ENCODE measurements around the gene MACROD2.

Gene MACROD2

DNA sequence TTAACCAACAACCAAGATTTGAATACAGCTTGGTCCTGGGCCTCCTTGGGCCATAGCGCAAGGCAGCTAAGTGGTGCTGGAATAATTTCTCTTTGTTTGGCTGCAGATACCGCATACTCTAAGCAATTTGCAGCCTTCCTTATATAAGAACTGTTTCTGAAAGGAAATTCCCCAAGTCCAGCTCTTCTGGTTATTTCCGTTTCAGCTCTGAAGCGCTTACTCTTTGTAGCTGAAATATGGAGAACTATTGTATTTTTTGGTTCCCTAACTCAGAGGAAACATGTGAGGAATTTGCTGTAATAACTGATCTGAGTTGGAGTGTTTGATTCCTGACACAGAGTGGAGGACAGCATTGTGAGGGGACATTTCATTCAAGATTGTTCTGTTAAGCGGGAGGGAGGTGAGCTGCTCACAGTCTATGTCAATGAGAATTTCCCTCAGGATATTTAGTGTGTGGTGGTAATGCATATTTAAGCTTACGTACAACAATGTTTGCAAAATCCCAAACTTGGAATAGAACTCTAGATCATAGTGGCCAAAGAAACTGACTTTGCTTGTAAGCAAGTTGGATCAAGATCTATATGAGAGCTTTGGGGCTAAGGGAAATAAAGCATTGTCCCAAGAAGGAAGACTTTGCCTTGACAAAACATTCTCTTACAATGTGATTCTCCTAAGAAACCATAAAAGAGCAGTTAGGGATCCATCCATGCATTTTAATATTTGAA is 918.7 kb downstream of the MACROD2 start:
- ChIA-PET POLR2A (no interaction called here), CTCF (interaction anchor here (0.5 to 0.9 kb wide), 4 partner anchors 12 to 470 kb away, joined by 3 to 5 read pairs (median 4); no protein-coding TSS in a partner anchor)
- no peaks in the 10 kb centered on the region for H3K9me3 ChIP-seq (ENCODE audit: control insufficient read depth, insufficient read depth, low read depth, low read length)
- no peaks in the 10 kb centered on the region for H3K36me3 ChIP-seq (ENCODE audit: control insufficient read depth in 2 of 2, insufficient read depth in 1 of 2, low read length in 2 of 2)
- no peak overlapping the region for H3K27ac ChIP-seq (ENCODE audit: extremely low read depth, low read depth, low read length)
- no peaks in the 10 kb centered on the region; the same call in 1 of the 2 replicates for H3K4me1 ChIP-seq (ENCODE audit: control insufficient read depth, insufficient read depth, low read length)
- H3K4me3 ChIP-seq (ENCODE audit: low read depth, low read length) = no peak overlapping the region
- no peak for TF ChIP-seq ZNF18 (tag by site-specific recombination; IDR thresholded peaks at IDR 0.05)
- no peak for TF ChIP-seq ZNF658 (tag by site-specific recombination; IDR thresholded peaks at IDR 0.05)
- TF ChIP-seq ZNF394 (tag by site-specific recombination; IDR thresholded peaks at IDR 0.05; ENCODE audit: borderline replicate concordance) = no peak
- TF ChIP-seq PRDM2 (tag by site-specific recombination; IDR thresholded peaks at IDR 0.05; ENCODE audit: borderline replicate concordance) = no peak
- no peak for TF ChIP-seq ZNF600 (tag by site-specific recombination; IDR thresholded peaks at IDR 0.05)
- TF ChIP-seq ZSCAN5A (tag by site-specific recombination; IDR thresholded peaks at IDR 0.05) = no peak
- no peak for TF ChIP-seq ZNF610 (tag by site-specific recombination; IDR thresholded peaks at IDR 0.05; ENCODE audit: borderline replicate concordance)
- TF ChIP-seq ZNF223 (tag by site-specific recombination; IDR thresholded peaks at IDR 0.05) = no peak
- TF ChIP-seq KLF7 (tag by site-specific recombination; IDR thresholded peaks at IDR 0.05; ENCODE audit: borderline replicate concordance) = no peak
- no peak for TF ChIP-seq ZNF16 (tag by site-specific recombination; IDR thresholded peaks at IDR 0.05; ENCODE audit: low read depth)
- no peak for TF ChIP-seq ZNF571 (tag by site-specific recombination; IDR thresholded peaks at IDR 0.05)
- no peak for TF ChIP-seq HOXA7 (CRISPR knock-in tag; IDR thresholded peaks at IDR 0.05; ENCODE audit: borderline replicate concordance)

DNA sequence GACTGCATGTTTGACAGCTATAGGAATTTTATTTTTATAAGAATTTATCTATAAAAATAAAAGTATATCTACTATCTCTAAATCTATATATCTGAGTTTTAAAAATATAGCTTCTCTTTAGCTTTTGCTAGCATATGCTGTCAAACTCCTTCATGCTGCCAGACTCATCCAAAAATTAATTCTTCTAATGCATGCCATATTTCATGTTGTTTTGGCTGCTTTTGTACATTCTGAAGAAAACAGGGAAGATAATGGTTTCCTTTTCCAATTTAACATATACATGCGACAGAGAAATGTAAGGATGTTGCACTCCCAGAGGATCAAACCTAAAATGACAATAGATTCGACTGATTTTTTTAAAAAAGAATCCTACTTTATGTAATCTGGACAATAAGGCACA is 919.3 kb downstream of the MACROD2 start:
- no peaks in the 10 kb centered on the region for H3K36me3 ChIP-seq (ENCODE audit: control insufficient read depth in 2 of 2, insufficient read depth in 1 of 2, low read length in 2 of 2)
- ChIA-PET CTCF (interaction anchor here (0.5 to 0.9 kb wide), 2 partner anchors 12 to 104 kb away, joined by 4 to 5 read pairs; no protein-coding TSS in a partner anchor), POLR2A (no interaction called here)
- peaks cover 3% of the 10 kb centered on the region for H3K4me1 ChIP-seq (ENCODE audit: control insufficient read depth, insufficient read depth, low read length)
- no peak overlapping the region for H3K4me3 ChIP-seq (ENCODE audit: low read depth, low read length)
- H3K27ac ChIP-seq (ENCODE audit: extremely low read depth, low read depth, low read length) = no peak overlapping the region
- no peaks in the 10 kb centered on the region for H3K9me3 ChIP-seq (ENCODE audit: control insufficient read depth, insufficient read depth, low read depth, low read length)
- TF ChIP-seq ZNF548 (tag by site-specific recombination; IDR thresholded peaks at IDR 0.05) (no peak), ZNF521 (tag by site-specific recombination; IDR thresholded peaks at IDR 0.05) (no peak), ZNF747 (tag by site-specific recombination; IDR thresholded peaks at IDR 0.05) (no peak), ZNF544 (tag by site-specific recombination; IDR thresholded peaks at IDR 0.05) (no peak), ZFHX2 (tag by site-specific recombination; conservative IDR thresholded peaks at IDR 0.05) (no peak), ZNF416 (tag by site-specific recombination; IDR thresholded peaks at IDR 0.05) (no peak)
- TF ChIP-seq, protein P1, sequence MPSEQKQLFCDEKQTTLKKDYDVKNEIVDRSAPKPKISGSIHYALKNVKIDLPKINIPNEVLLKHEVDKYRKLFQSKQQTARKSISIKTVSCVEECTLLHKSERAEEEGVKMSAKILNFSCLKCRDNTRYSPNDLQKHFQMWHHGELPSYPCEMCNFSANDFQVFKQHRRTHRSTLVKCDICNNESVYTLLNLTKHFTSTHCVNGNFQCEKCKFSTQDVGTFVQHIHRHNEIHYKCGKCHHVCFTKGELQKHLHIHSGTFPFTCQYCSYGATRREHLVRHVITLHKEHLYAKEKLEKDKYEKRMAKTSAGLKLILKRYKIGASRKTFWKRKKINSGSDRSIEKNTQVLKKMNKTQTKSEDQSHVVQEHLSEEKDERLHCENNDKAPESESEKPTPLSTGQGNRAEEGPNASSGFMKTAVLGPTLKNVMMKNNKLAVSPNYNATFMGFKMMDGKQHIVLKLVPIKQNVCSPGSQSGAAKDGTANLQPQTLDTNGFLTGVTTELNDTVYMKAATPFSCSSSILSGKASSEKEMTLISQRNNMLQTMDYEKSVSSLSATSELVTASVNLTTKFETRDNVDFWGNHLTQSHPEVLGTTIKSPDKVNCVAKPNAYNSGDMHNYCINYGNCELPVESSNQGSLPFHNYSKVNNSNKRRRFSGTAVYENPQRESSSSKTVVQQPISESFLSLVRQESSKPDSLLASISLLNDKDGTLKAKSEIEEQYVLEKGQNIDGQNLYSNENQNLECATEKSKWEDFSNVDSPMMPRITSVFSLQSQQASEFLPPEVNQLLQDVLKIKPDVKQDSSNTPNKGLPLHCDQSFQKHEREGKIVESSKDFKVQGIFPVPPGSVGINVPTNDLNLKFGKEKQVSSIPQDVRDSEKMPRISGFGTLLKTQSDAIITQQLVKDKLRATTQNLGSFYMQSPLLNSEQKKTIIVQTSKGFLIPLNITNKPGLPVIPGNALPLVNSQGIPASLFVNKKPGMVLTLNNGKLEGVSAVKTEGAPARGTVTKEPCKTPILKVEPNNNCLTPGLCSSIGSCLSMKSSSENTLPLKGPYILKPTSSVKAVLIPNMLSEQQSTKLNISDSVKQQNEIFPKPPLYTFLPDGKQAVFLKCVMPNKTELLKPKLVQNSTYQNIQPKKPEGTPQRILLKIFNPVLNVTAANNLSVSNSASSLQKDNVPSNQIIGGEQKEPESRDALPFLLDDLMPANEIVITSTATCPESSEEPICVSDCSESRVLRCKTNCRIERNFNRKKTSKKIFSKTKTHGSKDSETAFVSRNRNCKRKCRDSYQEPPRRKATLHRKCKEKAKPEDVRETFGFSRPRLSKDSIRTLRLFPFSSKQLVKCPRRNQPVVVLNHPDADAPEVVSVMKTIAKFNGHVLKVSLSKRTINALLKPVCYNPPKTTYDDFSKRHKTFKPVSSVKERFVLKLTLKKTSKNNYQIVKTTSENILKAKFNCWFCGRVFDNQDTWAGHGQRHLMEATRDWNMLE (tag by site-specific recombination; conservative IDR thresholded peaks at IDR 0.05; ENCODE audit: low read depth) = no peak
